Activated CD8-positive, alpha-beta T cell treated with anti-CD3 and anti-CD28 coated beads for 36 hours (primary cell): ENCODE data around the gene PPP2R2B. TPM values are rescaled to one million over a fixed set of nuclear protein-coding genes. Genes with fewer than 3 reads are reported as not detected.

Source experiments
- ATAC-seq: fragments of 200-7000 bp; cut with Tn5 transposase; one replicate; pipeline ENCODE4 v1.10.0; 2021; ENCODE audit warnings: mild to moderate bottlenecking, moderate library complexity
- CTCF ChIA-PET: fragments of 350-600 bp; sonication (Branson Sonifier 250); formaldehyde crosslinking; loops from one replicate; lab custom pipeline; 2021; ENCODE audit warnings: antibody characterized with exemption; lab: Charles Lee
- POLR2A ChIA-PET: fragments of 350-600 bp; sonication (Branson Sonifier 250); formaldehyde crosslinking; loops from one replicate; lab custom pipeline; 2021; ENCODE audit warnings: antibody characterized with exemption; lab: Charles Lee
- DNase-seq: peaks from one replicate; pipeline ENCODE4 v3.0.0-alpha.2; 2020
- H3K27ac Mint-ChIP-seq: one replicate; pipeline ENCODE4 v1.8.0; 2021; ENCODE audit warnings: mild to moderate bottlenecking, mixed read lengths
- H3K27me3 Mint-ChIP-seq: one replicate; pipeline ENCODE4 v1.8.0; 2021; ENCODE audit warnings: mixed read lengths
- H3K36me3 Mint-ChIP-seq: one replicate; pipeline ENCODE4 v1.8.0; 2021; ENCODE audit warnings: low read depth, mixed read lengths
- H3K4me1 Mint-ChIP-seq: one replicate; pipeline ENCODE4 v1.8.0; 2021; ENCODE audit warnings: low read depth, mixed read lengths
- H3K4me3 Mint-ChIP-seq: one replicate; pipeline ENCODE4 v1.8.0; 2021; ENCODE audit warnings: mild to moderate bottlenecking, moderate library complexity, mixed read lengths
- H3K9me3 Mint-ChIP-seq: one replicate; pipeline ENCODE4 v1.8.0; 2021; ENCODE audit warnings: mixed read lengths
- intact Hi-C: fragments of 100-400 bp; cut with micrococcal nuclease; formaldehyde crosslinking; loops from one replicate; pipeline ENCODE4 v1.10.0; 2022
- total RNA-seq, 2 experiments: library from RNA; stranded (reverse); gene quantifications; one replicate each; pipeline ENCODE4 v1.2.3, GENCODE V29; 2021
- TF ChIP-seq, protein P1 (sequence below): fragments of 200-600 bp; IDR thresholded peaks from one replicate; pipeline ENCODE4 v1.8.0; 2022; ENCODE audit warnings: antibody characterized with exemption, mild to moderate bottlenecking

Gene PPP2R2B
- total RNA-seq, 2 experiments from 2014 or later = 0.56 to 0.65 TPM

DNA sequence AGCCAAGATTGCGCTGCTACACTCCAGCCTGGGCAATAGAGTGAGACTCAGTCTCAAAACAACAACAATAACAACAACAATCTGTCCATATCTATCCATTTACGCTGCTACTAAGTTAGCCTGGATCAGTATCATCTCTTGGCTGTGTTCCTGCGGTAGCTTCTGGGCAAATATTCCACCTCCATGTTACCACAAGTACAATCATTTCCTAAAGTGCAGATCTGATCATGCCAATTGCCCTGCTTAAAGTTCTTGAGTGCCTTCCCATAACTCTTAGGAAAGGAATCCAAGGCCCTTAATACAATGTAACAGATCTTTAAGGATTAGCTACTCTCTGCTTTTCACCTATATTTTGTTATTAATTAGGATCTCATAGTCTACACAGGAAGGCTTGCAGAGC is 15.4 kb upstream of the PPP2R2B start:
- Mint-ChIP-seq H3K27ac (no peak overlapping the region), H3K36me3 (no peaks in the 10 kb centered on the region), H3K4me1 (peaks cover 16% of the 10 kb centered on the region), H3K27me3 (peaks cover 2% of the 10 kb centered on the region), H3K4me3 (no peak overlapping the region), H3K9me3 (peaks cover 2% of the 10 kb centered on the region)
- CTCF ChIA-PET = interaction anchor here (1.2 to 2.6 kb wide), 2 partner anchors 8 to 70 kb away, joined by 3 to 6 read pairs; no protein-coding TSS in a partner anchor
- ATAC-seq (no peak), DNase-seq (no peak)
- TF ChIP-seq, protein P1, sequence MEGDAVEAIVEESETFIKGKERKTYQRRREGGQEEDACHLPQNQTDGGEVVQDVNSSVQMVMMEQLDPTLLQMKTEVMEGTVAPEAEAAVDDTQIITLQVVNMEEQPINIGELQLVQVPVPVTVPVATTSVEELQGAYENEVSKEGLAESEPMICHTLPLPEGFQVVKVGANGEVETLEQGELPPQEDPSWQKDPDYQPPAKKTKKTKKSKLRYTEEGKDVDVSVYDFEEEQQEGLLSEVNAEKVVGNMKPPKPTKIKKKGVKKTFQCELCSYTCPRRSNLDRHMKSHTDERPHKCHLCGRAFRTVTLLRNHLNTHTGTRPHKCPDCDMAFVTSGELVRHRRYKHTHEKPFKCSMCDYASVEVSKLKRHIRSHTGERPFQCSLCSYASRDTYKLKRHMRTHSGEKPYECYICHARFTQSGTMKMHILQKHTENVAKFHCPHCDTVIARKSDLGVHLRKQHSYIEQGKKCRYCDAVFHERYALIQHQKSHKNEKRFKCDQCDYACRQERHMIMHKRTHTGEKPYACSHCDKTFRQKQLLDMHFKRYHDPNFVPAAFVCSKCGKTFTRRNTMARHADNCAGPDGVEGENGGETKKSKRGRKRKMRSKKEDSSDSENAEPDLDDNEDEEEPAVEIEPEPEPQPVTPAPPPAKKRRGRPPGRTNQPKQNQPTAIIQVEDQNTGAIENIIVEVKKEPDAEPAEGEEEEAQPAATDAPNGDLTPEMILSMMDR = no peak
- POLR2A ChIA-PET = interaction anchor here (0.5 kb wide), 1 partner anchor 149 kb away, joined by 3 read pairs; no protein-coding TSS in a partner anchor
- intact Hi-C loops = no loop called here

DNA sequence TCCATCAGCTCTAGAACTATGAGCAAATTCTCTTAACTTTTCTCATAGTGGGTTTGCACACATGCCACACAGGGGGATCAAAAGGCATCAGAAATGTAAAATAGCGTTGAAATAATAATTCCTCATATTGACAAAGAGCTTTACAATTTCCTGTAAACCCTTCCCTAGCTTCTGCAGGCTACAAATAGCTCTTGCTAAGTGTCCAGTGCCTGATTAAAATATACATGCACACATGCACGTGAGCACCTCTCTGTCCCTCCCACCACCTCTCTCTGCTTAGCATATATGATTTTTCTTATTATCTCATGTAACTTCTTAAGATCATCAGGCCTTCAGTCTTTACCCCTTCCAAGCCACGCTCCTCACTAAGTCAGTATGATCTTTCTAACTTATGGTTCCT is 13.7 kb upstream of the PPP2R2B start:
- Mint-ChIP-seq H3K4me1 (peaks cover 16% of the 10 kb centered on the region), H3K36me3 (no peaks in the 10 kb centered on the region), H3K27me3 (peaks cover 2% of the 10 kb centered on the region), H3K4me3 (no peak overlapping the region), H3K9me3 (no peaks in the 10 kb centered on the region), H3K27ac (no peak overlapping the region)
- intact Hi-C loops = no loop called here
- ChIA-PET POLR2A (no interaction called here), CTCF (interaction anchor here (2.6 kb wide), 1 partner anchor 10 kb away, joined by 6 read pairs; no protein-coding TSS in a partner anchor)
- ATAC-seq (no peak), DNase-seq (no peak)
- TF ChIP-seq, protein P1 = no peak

DNA sequence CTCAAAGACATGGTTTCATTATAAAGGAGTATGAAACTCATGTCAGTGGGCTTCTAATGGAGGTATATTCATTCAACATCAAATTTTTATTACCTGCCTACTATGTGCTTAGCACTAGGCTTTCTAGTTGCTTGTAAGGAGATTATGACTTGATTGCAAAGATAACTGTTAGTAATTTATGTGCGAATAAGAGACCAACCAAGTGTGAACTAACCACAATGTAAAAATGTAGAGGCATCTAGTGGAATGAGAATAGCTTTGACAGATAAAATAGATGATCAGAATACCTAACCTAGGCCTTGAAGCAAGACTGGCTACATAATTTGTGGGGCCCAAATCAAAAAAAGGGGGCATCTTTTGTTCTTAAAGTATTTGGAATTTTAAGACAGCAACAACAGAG is 13.0 kb upstream of the PPP2R2B start:
- ChIA-PET CTCF (interaction anchor here (2.6 kb wide), 1 partner anchor 11 kb away, joined by 6 read pairs; no protein-coding TSS in a partner anchor), POLR2A (no interaction called here)
- intact Hi-C loops = no loop called here
- peaks cover 2% of the 10 kb centered on the region for H3K27me3 Mint-ChIP-seq
- no peak overlapping the region for H3K27ac Mint-ChIP-seq
- no peak for ATAC-seq
- TF ChIP-seq, protein P1 = no peak
- H3K36me3 Mint-ChIP-seq = no peaks in the 10 kb centered on the region
- peaks cover 14% of the 10 kb centered on the region for H3K4me1 Mint-ChIP-seq
- no peak for DNase-seq
- H3K9me3 Mint-ChIP-seq = no peaks in the 10 kb centered on the region
- no peak overlapping the region for H3K4me3 Mint-ChIP-seq

DNA sequence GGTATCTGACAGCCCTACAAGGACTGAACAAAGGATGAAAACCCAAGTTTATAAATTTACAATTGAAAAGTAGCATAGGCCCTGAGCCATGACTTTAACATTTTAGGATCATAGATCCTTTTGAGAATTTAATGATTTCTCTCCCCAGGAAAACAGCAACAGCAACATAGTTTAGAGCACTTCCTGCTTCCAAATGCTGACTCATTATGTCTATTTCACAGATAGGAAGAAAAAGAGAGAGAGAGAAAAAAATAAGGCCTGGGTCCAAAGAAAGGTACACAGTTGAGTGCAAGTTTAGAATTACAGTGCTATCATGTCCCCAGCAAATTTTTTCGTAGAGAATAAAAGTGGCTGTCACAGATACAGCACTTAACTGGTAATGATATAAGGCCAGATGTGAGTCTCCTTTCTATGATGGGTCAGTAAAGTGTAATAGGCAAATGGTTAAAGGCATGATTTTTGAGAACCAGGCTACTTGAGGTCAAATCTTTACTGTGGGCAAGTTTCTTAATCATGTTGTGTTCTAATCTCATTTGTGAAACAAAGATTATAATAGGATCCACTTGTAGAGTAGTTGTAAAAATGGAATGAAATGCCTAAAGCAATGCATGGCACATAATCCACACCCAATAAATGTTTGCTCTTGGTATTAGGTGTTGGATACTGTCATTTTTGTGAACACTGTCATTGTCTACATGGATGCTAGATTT is 12.3 kb upstream of the PPP2R2B start:
- DNase-seq (no peak), ATAC-seq (no peak)
- peaks cover 12% of the 10 kb centered on the region for H3K4me1 Mint-ChIP-seq
- H3K27me3 Mint-ChIP-seq = no peaks in the 10 kb centered on the region
- intact Hi-C loops = no loop called here
- no peaks in the 10 kb centered on the region for H3K9me3 Mint-ChIP-seq
- POLR2A ChIA-PET = no interaction called here
- no peak overlapping the region for H3K4me3 Mint-ChIP-seq
- no peak overlapping the region for H3K27ac Mint-ChIP-seq
- CTCF ChIA-PET = no interaction called here
- H3K36me3 Mint-ChIP-seq = no peaks in the 10 kb centered on the region
- TF ChIP-seq, protein P1 = no peak

DNA sequence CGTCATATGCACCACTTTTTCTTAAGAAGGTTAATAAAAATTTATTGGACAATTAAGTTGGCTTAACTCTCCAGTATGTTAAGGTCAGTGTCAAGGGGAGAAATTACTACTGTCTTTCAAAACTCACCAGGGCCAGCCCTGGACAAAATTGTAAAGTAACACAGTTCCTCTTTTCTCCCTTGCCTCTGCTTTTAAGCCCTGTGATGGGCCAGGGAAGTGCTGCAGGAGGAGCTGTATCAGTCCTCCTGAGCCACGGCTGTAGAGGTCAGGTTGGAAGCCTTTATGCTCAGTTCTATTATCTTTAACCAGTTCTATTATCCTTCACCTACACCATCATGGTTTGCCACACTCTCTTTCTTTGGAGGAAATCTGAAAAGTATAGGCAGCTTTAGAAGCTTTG is 11.5 kb upstream of the PPP2R2B start:
- peaks cover 10% of the 10 kb centered on the region for H3K4me1 Mint-ChIP-seq
- ATAC-seq (no peak), DNase-seq (no peak)
- H3K27ac Mint-ChIP-seq = no peak overlapping the region
- ChIA-PET POLR2A (no interaction called here), CTCF (no interaction called here)
- no peak overlapping the region for H3K4me3 Mint-ChIP-seq
- intact Hi-C loops = no loop called here
- H3K9me3 Mint-ChIP-seq = no peaks in the 10 kb centered on the region
- peaks cover 1% of the 10 kb centered on the region for H3K27me3 Mint-ChIP-seq
- H3K36me3 Mint-ChIP-seq = no peaks in the 10 kb centered on the region
- TF ChIP-seq, protein P1 = no peak
